Loucy (cell line): ENCODE measurements around the gene PRRT4.

Experiments
- H2AFZ ChIP-seq: fragments of 200-600 bp; sonication (generic); 2 replicates; pipeline ENCODE4 v1.6.0; 2016; ENCODE audit warnings: antibody characterized with exemption, mild to moderate bottlenecking, low read length, moderate library complexity
- H3F3A ChIP-seq: fragments of 200-600 bp; 2 replicates; pipeline ENCODE4 v1.6.0; 2016; ENCODE audit warnings: antibody characterized with exemption, low read depth, mild to moderate bottlenecking
- H3K27me3 ChIP-seq: fragments of 200-600 bp; sonication (generic); 2 replicates; pipeline ENCODE4 v1.6.1; 2014; ENCODE audit warnings: low read length, mild to moderate bottlenecking; ENCODE audit not compliant: insufficient read depth, poor library complexity, severe bottlenecking
- H3K36me3 ChIP-seq: fragments of 200-600 bp; sonication (generic); 2 replicates; pipeline ENCODE4 v1.6.1; 2016; ENCODE audit warnings: low read length; ENCODE audit not compliant: insufficient read depth
- H3K4me1 ChIP-seq: fragments of 200-600 bp; sonication (generic); 2 replicates; pipeline ENCODE4 v1.5.1; 2014; ENCODE audit warnings: low read length, mild to moderate bottlenecking; ENCODE audit not compliant: insufficient read depth, poor library complexity, severe bottlenecking
- H3K4me2 ChIP-seq: fragments of 200-600 bp; sonication (generic); 2 replicates; pipeline ENCODE4 v1.6.0; 2014; ENCODE audit warnings: antibody characterized with exemption, low read length, low read depth, mild to moderate bottlenecking; ENCODE audit not compliant: poor library complexity, severe bottlenecking
- H3K4me3 ChIP-seq: fragments of 200-600 bp; sonication (generic); 2 replicates; pipeline ENCODE4 v1.5.1; 2014; ENCODE audit warnings: low read length, mild to moderate bottlenecking, mixed read lengths; ENCODE audit not compliant: poor library complexity, severe bottlenecking
- H3K79me2 ChIP-seq: fragments of 200-600 bp; sonication (generic); 2 replicates; pipeline ENCODE4 v1.6.1; 2014; ENCODE audit warnings: low read length; ENCODE audit not compliant: insufficient read depth
- H3K9ac ChIP-seq: fragments of 200-600 bp; sonication (generic); 2 replicates; pipeline ENCODE4 v1.6.0; 2014; ENCODE audit warnings: mild to moderate bottlenecking, low read depth, low read length, moderate library complexity; ENCODE audit not compliant: poor library complexity, severe bottlenecking
- H3K9me2 ChIP-seq: fragments of 200-600 bp; sonication (generic); replicated peaks from 2 replicates; pipeline ENCODE4 v1.6.1; 2016; ENCODE audit warnings: low read depth, low read length, mixed read lengths
- H3K9me3 ChIP-seq: fragments of 200-600 bp; sonication (generic); 2 replicates; pipeline ENCODE4 v1.6.1; 2014; ENCODE audit warnings: mild to moderate bottlenecking, antibody characterized with exemption, low read length, low read depth; ENCODE audit not compliant: insufficient read depth
- H4K20me1 ChIP-seq: fragments of 200-600 bp; sonication (generic); 2 replicates; pipeline ENCODE4 v1.6.0; 2014; ENCODE audit warnings: antibody characterized with exemption, low read length, mild to moderate bottlenecking; ENCODE audit not compliant: insufficient read depth, poor library complexity, severe bottlenecking
- EZH2phosphoT487 ChIP-seq: fragments of 200-600 bp; IDR thresholded peaks from 2 replicates; pipeline ENCODE4 v1.6.1; 2018; ENCODE audit warnings: antibody characterized with exemption, mild to moderate bottlenecking, moderate library complexity, borderline replicate concordance
- TF ChIP-seq, protein P1 (sequence below): fragments of 200-600 bp; sonication (generic); conservative IDR thresholded peaks from 2 replicates; pipeline ENCODE4 v1.5.1; 2014; ENCODE audit warnings: mild to moderate bottlenecking, antibody characterized with exemption, low read length

Gene PRRT4

DNA sequence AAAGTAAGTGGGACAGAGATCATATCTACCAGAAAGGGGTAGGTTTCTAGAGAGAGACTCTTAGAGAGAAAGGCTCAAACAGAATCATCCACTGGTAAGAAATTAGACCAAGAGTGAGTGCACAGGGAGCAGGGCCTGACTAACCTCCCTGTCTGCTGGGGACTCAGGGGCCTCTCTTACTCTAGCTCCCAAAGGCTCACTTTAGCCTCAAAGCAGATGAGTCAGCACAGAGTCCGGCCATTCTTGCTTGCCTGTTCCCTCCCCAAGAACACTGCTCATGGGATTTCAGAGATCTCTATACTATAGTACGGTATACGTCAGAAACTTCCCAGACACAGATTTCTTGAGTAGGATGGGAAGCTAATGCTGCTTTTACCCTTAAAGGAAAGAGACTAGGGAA, 50.5 kb downstream of the PRRT4 start:
- H3K9ac ChIP-seq, result no peak overlapping the region
- H3K4me3 ChIP-seq, result no peak overlapping the region
- H3K27me3 ChIP-seq, result no peaks in the 10 kb centered on the region
- TF ChIP-seq EZH2phosphoT487, result no peak
- TF ChIP-seq, protein P1, sequence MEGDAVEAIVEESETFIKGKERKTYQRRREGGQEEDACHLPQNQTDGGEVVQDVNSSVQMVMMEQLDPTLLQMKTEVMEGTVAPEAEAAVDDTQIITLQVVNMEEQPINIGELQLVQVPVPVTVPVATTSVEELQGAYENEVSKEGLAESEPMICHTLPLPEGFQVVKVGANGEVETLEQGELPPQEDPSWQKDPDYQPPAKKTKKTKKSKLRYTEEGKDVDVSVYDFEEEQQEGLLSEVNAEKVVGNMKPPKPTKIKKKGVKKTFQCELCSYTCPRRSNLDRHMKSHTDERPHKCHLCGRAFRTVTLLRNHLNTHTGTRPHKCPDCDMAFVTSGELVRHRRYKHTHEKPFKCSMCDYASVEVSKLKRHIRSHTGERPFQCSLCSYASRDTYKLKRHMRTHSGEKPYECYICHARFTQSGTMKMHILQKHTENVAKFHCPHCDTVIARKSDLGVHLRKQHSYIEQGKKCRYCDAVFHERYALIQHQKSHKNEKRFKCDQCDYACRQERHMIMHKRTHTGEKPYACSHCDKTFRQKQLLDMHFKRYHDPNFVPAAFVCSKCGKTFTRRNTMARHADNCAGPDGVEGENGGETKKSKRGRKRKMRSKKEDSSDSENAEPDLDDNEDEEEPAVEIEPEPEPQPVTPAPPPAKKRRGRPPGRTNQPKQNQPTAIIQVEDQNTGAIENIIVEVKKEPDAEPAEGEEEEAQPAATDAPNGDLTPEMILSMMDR, result no peak
- no peaks in the 10 kb centered on the region for H3K79me2 ChIP-seq
- no peak overlapping the region for H3K4me2 ChIP-seq
- peaks cover 88% of the 10 kb centered on the region for H3K36me3 ChIP-seq
- no peaks in the 10 kb centered on the region for H4K20me1 ChIP-seq
- H2AFZ ChIP-seq, result no peak overlapping the region
- H3F3A ChIP-seq, result no peaks in the 10 kb centered on the region
- no peaks in the 10 kb centered on the region for H3K9me2 ChIP-seq
- no peaks in the 10 kb centered on the region for H3K9me3 ChIP-seq
- H3K4me1 ChIP-seq, result peaks cover 23% of the 10 kb centered on the region

DNA sequence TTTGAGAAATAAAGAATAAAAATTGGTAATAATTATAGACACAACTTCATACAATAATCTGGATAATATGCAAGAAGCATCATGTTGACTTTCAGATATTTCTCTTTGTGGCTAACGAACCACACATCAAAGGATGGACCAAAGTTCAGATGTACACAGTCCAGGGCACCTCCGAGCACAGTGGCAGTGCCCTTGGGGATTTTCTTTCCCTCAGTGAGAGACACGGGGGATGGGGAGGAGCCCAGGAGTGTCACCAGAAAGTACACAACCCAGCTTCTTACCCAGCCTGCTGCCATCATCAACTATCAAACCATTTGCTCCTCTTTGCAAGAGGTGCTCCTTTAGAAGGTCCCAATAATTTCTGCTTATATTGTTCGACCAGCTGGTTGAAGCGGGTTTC, 51.0 kb downstream of the PRRT4 start:
- Histone ChIP-seq H2AFZ (no peak overlapping the region), H3K9ac (no peak overlapping the region), H3K9me2 (no peaks in the 10 kb centered on the region), H3K4me2 (no peak overlapping the region), H3K4me1 (peaks cover 18% of the 10 kb centered on the region), H3F3A (no peaks in the 10 kb centered on the region), H3K36me3 (peaks cover 89% of the 10 kb centered on the region), H3K27me3 (no peaks in the 10 kb centered on the region), H3K79me2 (no peaks in the 10 kb centered on the region), H3K4me3 (no peak overlapping the region), H3K9me3 (no peaks in the 10 kb centered on the region), H4K20me1 (no peaks in the 10 kb centered on the region)
- TF ChIP-seq, protein P1, result no peak
- no peak for TF ChIP-seq EZH2phosphoT487

DNA sequence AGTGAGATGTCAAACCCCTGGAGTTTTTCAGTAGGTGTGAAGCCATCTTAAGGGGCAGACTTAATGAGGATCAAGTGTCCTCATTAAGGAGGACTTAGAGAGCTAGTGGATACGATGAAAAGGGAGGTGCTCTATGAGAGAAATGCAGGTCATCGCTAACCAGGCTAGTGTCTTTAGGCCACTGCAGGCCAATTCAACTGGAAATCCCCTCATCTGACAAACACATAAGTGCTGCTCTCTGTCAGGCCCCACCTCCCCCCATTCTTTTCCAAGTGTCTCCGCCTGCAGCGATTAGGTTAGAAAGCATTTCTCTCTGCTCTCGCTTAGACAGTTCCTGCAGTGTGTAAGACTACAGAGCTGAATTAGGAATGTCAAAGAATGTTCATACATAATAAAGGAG, 51.5 kb downstream of the PRRT4 start:
- Histone ChIP-seq H3K4me1 (peaks cover 13% of the 10 kb centered on the region), H3K79me2 (no peaks in the 10 kb centered on the region), H3K36me3 (peaks cover 89% of the 10 kb centered on the region), H2AFZ (no peak overlapping the region), H4K20me1 (no peaks in the 10 kb centered on the region), H3K9me2 (no peaks in the 10 kb centered on the region), H3K4me3 (no peak overlapping the region), H3K27me3 (no peaks in the 10 kb centered on the region), H3K9ac (no peak overlapping the region), H3K4me2 (no peak overlapping the region), H3K9me3 (no peaks in the 10 kb centered on the region), H3F3A (no peaks in the 10 kb centered on the region)
- TF ChIP-seq, protein P1, result no peak
- no peak for TF ChIP-seq EZH2phosphoT487
